Measurements from ENCODE around the gene SSTR4.

The SSTR4 gene

GRCh38 chr20:23017516-23017915, 17.6 kb upstream of the SSTR4 start:
- no peak for TF ChIP-seq FOXP2 (optimal IDR thresholded peaks at IDR 0.05; ENCODE audit: borderline replicate concordance, extremely low read depth, extremely low read length, insufficient read depth)
- no peak for TF ChIP-seq SIN3A (IDR thresholded peaks at IDR 0.05; ENCODE audit: borderline replicate concordance, insufficient read depth, low read length)
- TF ChIP-seq POLR2AphosphoS5 (IDR thresholded peaks at IDR 0.05; ENCODE audit: low read depth, low read length): no peak
- no peak for TF ChIP-seq TAF1 (IDR thresholded peaks at IDR 0.05; ENCODE audit: borderline replicate concordance, insufficient read depth, low read length)
- no peak for TF ChIP-seq REST (IDR thresholded peaks at IDR 0.05; ENCODE audit: insufficient read depth in 1 of 2, low read depth in 2 of 2, low read length in 2 of 2)

- TF ChIP-seq FOXP2 (optimal IDR thresholded peaks at IDR 0.05; ENCODE audit: borderline replicate concordance, extremely low read depth, extremely low read length, insufficient read depth): no peak
- TF ChIP-seq REST (IDR thresholded peaks at IDR 0.05; ENCODE audit: insufficient read depth in 1 of 2, low read depth in 2 of 2, low read length in 2 of 2): no peak
- no peak for TF ChIP-seq POLR2AphosphoS5 (IDR thresholded peaks at IDR 0.05; ENCODE audit: low read depth, low read length)
Observed at GRCh38 chr20:23018432-23018831, 16.7 kb upstream of the SSTR4 start.

- TF ChIP-seq REST (IDR thresholded peaks at IDR 0.05; ENCODE audit: insufficient read depth in 1 of 2, low read depth in 2 of 2, low read length in 2 of 2) (no peak), FOXP2 (optimal IDR thresholded peaks at IDR 0.05; ENCODE audit: borderline replicate concordance, extremely low read depth, extremely low read length, insufficient read depth) (no peak), TAF1 (IDR thresholded peaks at IDR 0.05; ENCODE audit: borderline replicate concordance, insufficient read depth, low read length) (no peak), POLR2AphosphoS5 (IDR thresholded peaks at IDR 0.05; ENCODE audit: low read depth, low read length) (no peak), SIN3A (IDR thresholded peaks at IDR 0.05; ENCODE audit: borderline replicate concordance, insufficient read depth, low read length) (no peak)
Observed at GRCh38 chr20:23018941-23019340, 16.2 kb upstream of the SSTR4 start.

- TF ChIP-seq REST (IDR thresholded peaks at IDR 0.05; ENCODE audit: insufficient read depth in 1 of 2, low read depth in 2 of 2, low read length in 2 of 2) (no peak), SIN3A (IDR thresholded peaks at IDR 0.05; ENCODE audit: borderline replicate concordance, insufficient read depth, low read length) (no peak), FOXP2 (optimal IDR thresholded peaks at IDR 0.05; ENCODE audit: borderline replicate concordance, extremely low read depth, extremely low read length, insufficient read depth) (no peak), POLR2AphosphoS5 (IDR thresholded peaks at IDR 0.05; ENCODE audit: low read depth, low read length) (no peak), TAF1 (IDR thresholded peaks at IDR 0.05; ENCODE audit: borderline replicate concordance, insufficient read depth, low read length) (no peak)
Observed at GRCh38 chr20:23019403-23019802, 15.7 kb upstream of the SSTR4 start.
